IMR-90 (cell line): ENCODE results near the gene RAB1B. TPM values are rescaled to one million over a fixed set of nuclear protein-coding genes. Genes with fewer than 3 reads are reported as not detected.
"Not testable (repeated sequence)": the region's sequence is repeated elsewhere in the genome, so short reads cannot be mapped to it uniquely, and the experiment has no call there.

Experiments used
- ATAC-seq: fragments of 200-7000 bp; cut with Tn5 transposase; 2 replicates; pipeline ENCODE4 v1.9.1; 2020; ENCODE audit warnings: low read depth, mild to moderate bottlenecking, moderate library complexity
- BruUV-seq: library from RNA; stranded (reverse); fragments of 400-500 nt; replicated peaks from 2 replicates; lab custom pipeline; 2021; lab: Mats Ljungman, UMichigan
- CTCF ChIA-PET: fragments of 300-600 bp; formaldehyde crosslinking; extraction: SDS; loops from one replicate; lab custom pipeline; 2021; ENCODE audit warnings: antibody characterized with exemption; lab: Yijun Ruan, JAX
- POLR2A ChIA-PET: fragments of 300-600 bp; sonication (Branson Sonifier 250); formaldehyde crosslinking; loops from one replicate; lab custom pipeline; 2022; ENCODE audit warnings: antibody characterized with exemption; ENCODE audit not compliant: unreplicated experiment; lab: Charles Lee
- DNase-seq: peaks from one replicate; pipeline ENCODE4 v3.0.0; 2013
- H2AFZ ChIP-seq: replicated peaks from 2 replicates; pipeline ENCODE3; 2013; ENCODE audit warnings: low read length, mild to moderate bottlenecking; ENCODE audit not compliant: poor library complexity
- H2AK5ac ChIP-seq: 2 replicates; pipeline ENCODE4 v1.6.1; 2013; ENCODE audit warnings: low read depth, low read length, inconsistent platforms
- H2AK9ac ChIP-seq: replicated peaks from 2 replicates; pipeline ENCODE3; 2013; ENCODE audit warnings: mild to moderate bottlenecking, low read depth, low read length, moderate library complexity; ENCODE audit not compliant: poor library complexity
- H2BK120ac ChIP-seq: 2 replicates; pipeline ENCODE4 v1.6.1; 2013; ENCODE audit warnings: low read depth, low read length, inconsistent platforms
- H2BK15ac ChIP-seq: 3 replicates; pipeline ENCODE4 v1.6.1; 2013; ENCODE audit warnings: low read depth, low read length, inconsistent platforms
- H2BK20ac ChIP-seq: 2 replicates; pipeline ENCODE4 v1.6.1; 2013; ENCODE audit warnings: low read depth, mild to moderate bottlenecking, inconsistent platforms, low read length, moderate library complexity
- H2BK5ac ChIP-seq: 2 replicates; pipeline ENCODE4 v1.6.1; 2013; ENCODE audit warnings: mild to moderate bottlenecking, low read depth, low read length, inconsistent platforms; ENCODE audit not compliant: poor library complexity, severe bottlenecking
- H3K14ac ChIP-seq: replicated peaks from 2 replicates; pipeline ENCODE4 v1.6.1; 2013; ENCODE audit warnings: low read depth, low read length, inconsistent platforms
- H3K18ac ChIP-seq: 2 replicates; pipeline ENCODE4 v1.6.1; 2013; ENCODE audit warnings: low read depth, low read length, control low read depth
- H3K23ac ChIP-seq: 2 replicates; pipeline ENCODE4 v1.6.1; 2013; ENCODE audit warnings: low read depth, low read length, inconsistent platforms
- H3K27ac ChIP-seq: 2 replicates; pipeline ENCODE4 v1.5.1; 2013; ENCODE audit warnings: mild to moderate bottlenecking, control low read depth, low read length; ENCODE audit not compliant: insufficient read depth
- H3K27me3 ChIP-seq: 2 replicates; pipeline ENCODE4 v1.6.1; 2013; ENCODE audit warnings: low read length; ENCODE audit not compliant: control insufficient read depth, insufficient read depth
- H3K36me3 ChIP-seq: 2 replicates; pipeline ENCODE4 v1.6.1; 2013; ENCODE audit warnings: low read length, mixed read lengths; ENCODE audit not compliant: control insufficient read depth, insufficient read depth
- H3K4ac ChIP-seq: 2 replicates; pipeline ENCODE4 v1.6.1; 2013; ENCODE audit warnings: low read depth, low read length, inconsistent platforms
- H3K4me1 ChIP-seq: 2 replicates; pipeline ENCODE4 v1.6.1; 2013; ENCODE audit warnings: low read length, mixed read lengths; ENCODE audit not compliant: control insufficient read depth, insufficient read depth
- H3K4me2 ChIP-seq: 2 replicates; pipeline ENCODE4 v1.6.1; 2013; ENCODE audit warnings: low read depth, mild to moderate bottlenecking, control low read depth, low read length, moderate library complexity
- H3K4me3 ChIP-seq: 2 replicates; pipeline ENCODE4 v1.5.1; 2013; ENCODE audit warnings: low read depth, mild to moderate bottlenecking, control low read depth, low read length, moderate library complexity; ENCODE audit not compliant: insufficient read depth
- H3K56ac ChIP-seq: 2 replicates; pipeline ENCODE4 v1.6.1; 2013; ENCODE audit warnings: low read length, inconsistent platforms; ENCODE audit not compliant: insufficient read depth; ENCODE audit errors: extremely low read depth
- H3K79me1 ChIP-seq, 2 experiments: 2 replicates each; pipeline ENCODE4 v1.6.1; 2013; ENCODE audit warnings: low read length in 2 of 2, inconsistent platforms in 1 of 2, low read depth in 1 of 2
- H3K9ac ChIP-seq: 2 replicates; pipeline ENCODE4 v1.6.1; 2013; ENCODE audit warnings: low read depth, low read length, control low read depth
- H3K9me1 ChIP-seq: 2 replicates; pipeline ENCODE4 v1.6.1; 2013; ENCODE audit warnings: low read length, inconsistent platforms; ENCODE audit not compliant: insufficient read depth
- H3K9me3 ChIP-seq: 2 replicates; pipeline ENCODE4 v1.6.1; 2013; ENCODE audit warnings: low read length; ENCODE audit not compliant: control insufficient read depth, insufficient read depth
- H4K20me1 ChIP-seq: 2 replicates; pipeline ENCODE4 v1.6.1; 2013; ENCODE audit warnings: low read length, inconsistent platforms; ENCODE audit not compliant: insufficient read depth
- H4K5ac ChIP-seq: 2 replicates; pipeline ENCODE4 v1.6.1; 2013; ENCODE audit warnings: mild to moderate bottlenecking, low read depth, low read length, control low read depth
- H4K8ac ChIP-seq, 2 experiments: 2 replicates each; pipeline ENCODE4 v1.6.1; 2013; ENCODE audit warnings: low read depth in 2 of 2, low read length in 2 of 2, control low read depth in 1 of 2, inconsistent platforms in 1 of 2
- H4K91ac ChIP-seq: 2 replicates; pipeline ENCODE4 v1.6.1; 2013; ENCODE audit warnings: low read depth, low read length, inconsistent platforms; ENCODE audit not compliant: insufficient read depth
- WGBS, 2 experiments: methylation state at CpG; one replicate each; pipeline versions ENCODE4 v1.1.5 to v1.1.7; 2013; ENCODE audit warnings: missing lambda C conversion rate in 2 of 2; ENCODE audit not compliant: insufficient read length in 1 of 2; ENCODE audit errors: extremely low coverage in 2 of 2; 5-methylcytosine and 5-hydroxymethylcytosine counted together
- dilution Hi-C: fragments of 300-500 bp; cut with HindIII; formaldehyde crosslinking; loops from one replicate; pipeline ENCODE4 v1.14.3; 2018; ENCODE audit warnings: low sequenced_read_pairs; ENCODE audit not compliant: unreplicated experiment
- in situ Hi-C: fragments of 300-500 bp; cut with MboI; formaldehyde crosslinking; loops from 3 replicates; pipeline ENCODE4 v1.14.3; 2019; ENCODE audit warnings: low sequenced_read_pairs, inconsistent platforms, mixed read lengths
- intact Hi-C: fragments of 100-400 bp; cut with micrococcal nuclease; formaldehyde crosslinking; loops from 2 replicates; pipeline ENCODE4 v1.10.0; 2022
- polyA plus RNA-seq, 3 experiments: library from polyadenylated mRNA; depleted of rRNA; stranded (reverse); fragments of >200 nt; gene quantifications; 2 replicates each; pipeline ENCODE4 v1.2.3, GENCODE V29; 2012; ENCODE audit warnings: low replicate concordance in 1 of 3
- total RNA-seq: library from RNA; depleted of rRNA; stranded (reverse); fragments of >200 nt; gene quantifications from 2 replicates; pipeline ENCODE4 v1.2.3, GENCODE V29; 2012

RAB1B gene
- total and polyA plus RNA-seq, 2 of the 4 experiments (the other 2 are of a cell fraction), result 83.7 to 248 TPM

DNA sequence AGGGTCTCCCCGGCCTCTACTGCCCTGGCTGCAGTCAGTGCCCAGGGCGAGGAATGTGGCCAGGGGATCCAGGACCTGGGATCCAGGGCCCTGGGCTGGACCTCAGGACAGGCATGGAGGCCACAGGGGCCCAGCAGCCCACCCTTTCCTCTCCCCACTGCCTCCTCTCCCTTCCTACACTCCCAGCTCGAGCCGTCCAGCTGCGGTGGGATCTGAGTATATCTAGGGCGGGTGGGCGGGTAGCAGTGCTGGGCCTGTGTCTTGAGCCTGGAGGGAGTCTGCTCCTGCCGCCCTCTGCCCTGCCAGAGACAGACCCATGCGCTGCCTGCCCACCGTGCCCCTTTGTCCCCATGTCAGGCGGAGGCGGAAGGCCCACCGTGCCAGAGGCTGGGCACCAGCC, 8.2 kb downstream of the RAB1B start:
- H3K4me1 ChIP-seq, BruUV-seq, H3K18ac ChIP-seq, H3K9me1 ChIP-seq, H3K14ac ChIP-seq, H3K4ac ChIP-seq, H2BK15ac ChIP-seq, POLR2A ChIA-PET, H2BK20ac ChIP-seq, DNase-seq, H3K4me2 ChIP-seq, H2BK120ac ChIP-seq, in situ Hi-C loops, ATAC-seq, H3K27me3 ChIP-seq, H2BK5ac ChIP-seq, H3K56ac ChIP-seq, H4K91ac ChIP-seq, CTCF ChIA-PET, H4K5ac ChIP-seq, dilution Hi-C loops, H3K4me3 ChIP-seq, H2AFZ ChIP-seq, H3K27ac ChIP-seq, H3K9me3 ChIP-seq, H2AK5ac ChIP-seq, H3K9ac ChIP-seq, H4K8ac ChIP-seq, intact Hi-C loops, H3K23ac ChIP-seq, H2AK9ac ChIP-seq: not testable (repeated sequence)
- WGBS, 2 experiments, result 96% methylated on average over 4 of the region's 13 CpGs; no CpG with 5 or more reads in 1 of the 2 experiments
- Histone ChIP-seq H3K36me3 (peaks cover 46% of the 10 kb centered on the region), H4K20me1 (peaks cover 27% of the 10 kb centered on the region), H3K79me1 (peaks cover 10 to 17% of the 10 kb centered on the region in 2 experiments)

DNA sequence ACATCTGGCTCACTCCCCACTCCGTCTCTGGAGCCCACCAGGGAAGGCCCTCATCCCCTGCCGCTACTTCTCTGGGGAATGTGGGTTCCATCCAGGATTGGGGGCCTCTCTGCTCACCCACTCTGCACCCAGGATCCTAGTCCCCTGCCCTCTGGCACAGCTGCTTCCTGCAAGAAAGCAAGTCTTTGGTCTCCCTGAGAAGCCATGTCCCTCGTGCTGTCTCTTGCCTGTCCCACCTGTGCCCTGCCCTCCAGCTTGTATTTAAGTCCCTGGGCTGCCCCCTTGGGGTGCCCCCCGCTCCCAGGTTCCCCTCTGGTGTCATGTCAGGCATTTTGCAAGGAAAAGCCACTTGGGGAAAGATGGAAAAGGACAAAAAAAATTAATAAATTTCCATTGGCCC, 8.6 kb downstream of the RAB1B start:
- H3K4me1 ChIP-seq, H3K9ac ChIP-seq, H2BK5ac ChIP-seq, H3K27me3 ChIP-seq, POLR2A ChIA-PET, H2BK15ac ChIP-seq, H3K18ac ChIP-seq, H3K9me1 ChIP-seq, H3K4ac ChIP-seq, H4K91ac ChIP-seq, ATAC-seq, H3K56ac ChIP-seq, H3K27ac ChIP-seq, H4K8ac ChIP-seq, H3K4me3 ChIP-seq, H2BK120ac ChIP-seq, DNase-seq, intact Hi-C loops, H2BK20ac ChIP-seq, BruUV-seq, H2AFZ ChIP-seq, H3K4me2 ChIP-seq, dilution Hi-C loops, H3K14ac ChIP-seq, H3K9me3 ChIP-seq, in situ Hi-C loops, H3K23ac ChIP-seq, H4K5ac ChIP-seq, H2AK9ac ChIP-seq, CTCF ChIA-PET, H2AK5ac ChIP-seq: not testable (repeated sequence)
- WGBS, 2 experiments, result 17% methylated on average over 1 of the region's 4 CpGs; no CpG with 5 or more reads in 1 of the 2 experiments
- Histone ChIP-seq H4K20me1 (peaks cover 27% of the 10 kb centered on the region), H3K36me3 (peaks cover 41% of the 10 kb centered on the region), H3K79me1 (peaks cover 6 to 17% of the 10 kb centered on the region in 2 experiments)
